Right renal pelvis (tissue), 4 donors: ENCODE data around the gene MAN2A2. TPM values are rescaled to one million over a fixed set of nuclear protein-coding genes. Genes with fewer than 3 reads are reported as not detected.
"Not testable (repeated sequence)": the region's sequence is repeated elsewhere in the genome, so short reads cannot be mapped to it uniquely, and the experiment has no call there.

ENCODE experiments used
- DNase-seq, 4 donors: peaks; one replicate each; pipeline ENCODE4 v3.0.0-alpha.2; 2013; ENCODE audit warnings: low read depth in 4 of 4, low spot score in 3 of 4, missing footprints in 1 of 4
- polyA plus RNA-seq, 4 donors: library from polyadenylated mRNA; unstranded; fragments of 120-200 nt; gene quantifications; one replicate each; pipeline ENCODE4 v1.2.1, GENCODE V29; 2013; ENCODE audit not compliant: insufficient read length in 4 of 4

Gene MAN2A2
- polyA plus RNA-seq, 4 donors: 44.8 to 53.3 (median 50.0) TPM

GRCh38 chr15:90871139-90871715, 31.9 kb upstream of the MAN2A2 start:
- DNase-seq: no peak

- no peak for DNase-seq
Observed at GRCh38 chr15:90871716-90872485, 31.2 kb upstream of the MAN2A2 start.

- no peak for DNase-seq
Observed at GRCh38 chr15:90872486-90873184, 30.5 kb upstream of the MAN2A2 start.

GRCh38 chr15:90873488-90873997, 29.6 kb upstream of the MAN2A2 start:
- no peak for DNase-seq

- DNase-seq: no peak
Observed at GRCh38 chr15:90873998-90874605, 29.0 kb upstream of the MAN2A2 start.

GRCh38 chr15:90874986-90875385, 28.1 kb upstream of the MAN2A2 start:
- not testable (repeated sequence) for DNase-seq

GRCh38 chr15:90875549-90875981, 27.5 kb upstream of the MAN2A2 start:
- DNase-seq: no peak

GRCh38 chr15:90876046-90876445, 27.1 kb upstream of the MAN2A2 start:
- DNase-seq: no peak

GRCh38 chr15:90876512-90877170, 26.5 kb upstream of the MAN2A2 start:
- no peak for DNase-seq

- DNase-seq: no peak
Observed at GRCh38 chr15:90877315-90877714, 25.8 kb upstream of the MAN2A2 start.

GRCh38 chr15:90877996-90878395, 25.1 kb upstream of the MAN2A2 start:
- DNase-seq: no peak

GRCh38 chr15:90878660-90879059, 24.4 kb upstream of the MAN2A2 start:
- DNase-seq: no peak

GRCh38 chr15:90879730-90880366, 23.3 kb upstream of the MAN2A2 start:
- no peak for DNase-seq

GRCh38 chr15:90880381-90881145, 22.5 kb upstream of the MAN2A2 start:
- no peak for DNase-seq

GRCh38 chr15:90881181-90881977, 21.7 kb upstream of the MAN2A2 start:
- DNase-seq: no peak

GRCh38 chr15:90881978-90882721, 21.0 kb upstream of the MAN2A2 start:
- DNase-seq: no peak

- DNase-seq: no peak
Observed at GRCh38 chr15:90882781-90883525, 20.1 kb upstream of the MAN2A2 start.
